ENCODE results near the gene NME4.
"Not testable (repeated sequence)": the region's sequence is repeated elsewhere in the genome, so short reads cannot be mapped to it uniquely, and the experiment has no call there.

NME4 gene

GRCh38 chr16:379183-379960 lies 17.6 kb upstream of the NME4 start:
- H3K27me3 ChIP-seq (ENCODE audit: low read depth, low read length): no peaks in the 10 kb centered on the region
- H3K9me3 ChIP-seq (ENCODE audit: control insufficient read depth in 1 of 2, low read length in 2 of 2): no peaks in the 10 kb centered on the region
- H3K27ac ChIP-seq (ENCODE audit: low read length): no peak overlapping the region
- H3K4me1 ChIP-seq (ENCODE audit: control insufficient read depth in 1 of 2, insufficient read depth in 2 of 2, low read length in 2 of 2): peaks cover 10 to 21% of the 10 kb centered on the region in 2 donors
- H3K36me3 ChIP-seq (ENCODE audit: control insufficient read depth in 1 of 2, insufficient read depth in 2 of 2, low read length in 2 of 2): peaks cover 5 to 28% of the 10 kb centered on the region in 2 donors
- no peak overlapping the region for H3K4me3 ChIP-seq (ENCODE audit: low read depth in 1 of 2, low read length in 2 of 2)

- peaks cover 0 to 20% of the 10 kb centered on the region in 2 donors for H3K36me3 ChIP-seq (ENCODE audit: control insufficient read depth in 1 of 2, insufficient read depth in 2 of 2, low read length in 2 of 2)
- H3K27me3 ChIP-seq (ENCODE audit: low read depth, low read length): no peaks in the 10 kb centered on the region
- H3K27ac ChIP-seq (ENCODE audit: low read length): no peak overlapping the region
- H3K4me1 ChIP-seq (ENCODE audit: control insufficient read depth in 1 of 2, insufficient read depth in 2 of 2, low read length in 2 of 2): peaks cover 10 to 21% of the 10 kb centered on the region in 2 donors
- H3K4me3 ChIP-seq (ENCODE audit: low read depth in 1 of 2, low read length in 2 of 2): peak overlapping the region in 1 of 2 donors; percentile 82
- no peaks in the 10 kb centered on the region for H3K9me3 ChIP-seq (ENCODE audit: control insufficient read depth in 1 of 2, low read length in 2 of 2)
Observed at GRCh38 chr16:379961-380761, 16.8 kb upstream of the NME4 start.

- peaks cover 10 to 21% of the 10 kb centered on the region in 2 donors for H3K4me1 ChIP-seq (ENCODE audit: control insufficient read depth in 1 of 2, insufficient read depth in 2 of 2, low read length in 2 of 2)
- H3K27ac ChIP-seq (ENCODE audit: low read length): no peak overlapping the region
Observed at GRCh38 chr16:380762-381011, 16.3 kb upstream of the NME4 start.

GRCh38 chr16:381012-381788 lies 15.8 kb upstream of the NME4 start:
- H3K27me3 ChIP-seq (ENCODE audit: low read depth, low read length): no peaks in the 10 kb centered on the region
- H3K27ac ChIP-seq (ENCODE audit: low read length): no peak overlapping the region
- H3K9me3 ChIP-seq (ENCODE audit: control insufficient read depth in 1 of 2, low read length in 2 of 2): no peaks in the 10 kb centered on the region
- peaks cover 10 to 23% of the 10 kb centered on the region in 2 donors for H3K4me1 ChIP-seq (ENCODE audit: control insufficient read depth in 1 of 2, insufficient read depth in 2 of 2, low read length in 2 of 2)
- H3K36me3 ChIP-seq (ENCODE audit: control insufficient read depth in 1 of 2, insufficient read depth in 2 of 2, low read length in 2 of 2): peaks cover 0 to 13% of the 10 kb centered on the region in 2 donors
- peak overlapping the region; percentile 55 to 82 for H3K4me3 ChIP-seq (ENCODE audit: low read depth in 1 of 2, low read length in 2 of 2)

More at GRCh38 chr16:380762-381011, 16.3 kb upstream of the NME4 start:
- H3K27me3 ChIP-seq (ENCODE audit: low read depth, low read length): no peaks in the 10 kb centered on the region
- H3K9me3 ChIP-seq (ENCODE audit: control insufficient read depth in 1 of 2, low read length in 2 of 2): no peaks in the 10 kb centered on the region
- H3K36me3 ChIP-seq (ENCODE audit: control insufficient read depth in 1 of 2, insufficient read depth in 2 of 2, low read length in 2 of 2): peaks cover 0 to 18% of the 10 kb centered on the region in 2 donors
- H3K4me3 ChIP-seq (ENCODE audit: low read depth in 1 of 2, low read length in 2 of 2): peak overlapping the region; percentile 55 to 82

- H3K9me3 ChIP-seq (ENCODE audit: control insufficient read depth in 1 of 2, low read length in 2 of 2): no peaks in the 10 kb centered on the region
- H3K36me3 ChIP-seq (ENCODE audit: control insufficient read depth in 1 of 2, insufficient read depth in 2 of 2, low read length in 2 of 2): peaks cover 0 to 4% of the 10 kb centered on the region in 2 donors
- H3K27me3 ChIP-seq (ENCODE audit: low read depth, low read length): no peaks in the 10 kb centered on the region
- peaks cover 10 to 28% of the 10 kb centered on the region in 2 donors for H3K4me1 ChIP-seq (ENCODE audit: control insufficient read depth in 1 of 2, insufficient read depth in 2 of 2, low read length in 2 of 2)
- peak within 1 kb of the TSS; percentile 60 to 93 for H3K4me3 ChIP-seq (ENCODE audit: low read depth in 1 of 2, low read length in 2 of 2)
- no peak within 1 kb of the TSS for H3K27ac ChIP-seq (ENCODE audit: low read length)
Observed at GRCh38 chr16:381789-382717, 14.9 kb upstream of the NME4 start, which contains the start of gene PGAP6. PGAP6 (minus strand) TSS chr16:381978; CDS start chr16:381821, 157 bp downstream.

GRCh38 chr16:383326-384051 lies 13.5 kb upstream of the NME4 start:
- peak overlapping the region; percentile 60 to 93 for H3K4me3 ChIP-seq (ENCODE audit: low read depth in 1 of 2, low read length in 2 of 2)

GRCh38 chr16:386641-387156 lies 10.3 kb upstream of the NME4 start:
- Histone ChIP-seq H3K36me3 (ENCODE audit: control insufficient read depth in 1 of 2, insufficient read depth in 2 of 2, low read length in 2 of 2) (no peaks in the 10 kb centered on the region), H3K27ac (ENCODE audit: low read length) (no peak overlapping the region), H3K9me3 (ENCODE audit: control insufficient read depth in 1 of 2, low read length in 2 of 2) (no peaks in the 10 kb centered on the region), H3K4me1 (ENCODE audit: control insufficient read depth in 1 of 2, insufficient read depth in 2 of 2, low read length in 2 of 2) (peaks cover 4 to 17% of the 10 kb centered on the region in 2 donors), H3K4me3 (ENCODE audit: low read depth in 1 of 2, low read length in 2 of 2) (no peak overlapping the region), H3K27me3 (ENCODE audit: low read depth, low read length) (no peaks in the 10 kb centered on the region)

More at GRCh38 chr16:383326-384051, 13.5 kb upstream of the NME4 start:
- H3K27me3 ChIP-seq (ENCODE audit: low read depth, low read length): no peaks in the 10 kb centered on the region
- H3K4me1 ChIP-seq (ENCODE audit: control insufficient read depth in 1 of 2, insufficient read depth in 2 of 2, low read length in 2 of 2): peaks cover 10 to 28% of the 10 kb centered on the region in 2 donors
- H3K36me3 ChIP-seq (ENCODE audit: control insufficient read depth in 1 of 2, insufficient read depth in 2 of 2, low read length in 2 of 2): no peaks in the 10 kb centered on the region
- no peaks in the 10 kb centered on the region for H3K9me3 ChIP-seq (ENCODE audit: control insufficient read depth in 1 of 2, low read length in 2 of 2)
- no peak overlapping the region for H3K27ac ChIP-seq (ENCODE audit: low read length)

- H3K27me3 ChIP-seq (ENCODE audit: low read depth, low read length); H3K36me3 ChIP-seq (ENCODE audit: control insufficient read depth in 1 of 2, insufficient read depth in 2 of 2, low read length in 2 of 2); H3K27ac ChIP-seq (ENCODE audit: low read length); H3K9me3 ChIP-seq (ENCODE audit: control insufficient read depth in 1 of 2, low read length in 2 of 2): not testable (repeated sequence)
- Histone ChIP-seq H3K4me1 (ENCODE audit: control insufficient read depth in 1 of 2, insufficient read depth in 2 of 2, low read length in 2 of 2) (peaks cover 3 to 17% of the 10 kb centered on the region in 2 donors), H3K4me3 (ENCODE audit: low read depth in 1 of 2, low read length in 2 of 2) (peak overlapping the region in 1 of 2 donors; percentile 2)
Observed at GRCh38 chr16:387761-388666, 9.0 kb upstream of the NME4 start.

GRCh38 chr16:389352-389751 lies 7.6 kb upstream of the NME4 start:
- Histone ChIP-seq H3K9me3 (ENCODE audit: control insufficient read depth in 1 of 2, low read length in 2 of 2) (no peaks in the 10 kb centered on the region), H3K4me3 (ENCODE audit: low read depth in 1 of 2, low read length in 2 of 2) (no peak overlapping the region), H3K27me3 (ENCODE audit: low read depth, low read length) (no peaks in the 10 kb centered on the region), H3K4me1 (ENCODE audit: control insufficient read depth in 1 of 2, insufficient read depth in 2 of 2, low read length in 2 of 2) (peaks cover 0 to 7% of the 10 kb centered on the region in 2 donors), H3K36me3 (ENCODE audit: control insufficient read depth in 1 of 2, insufficient read depth in 2 of 2, low read length in 2 of 2) (no peaks in the 10 kb centered on the region), H3K27ac (ENCODE audit: low read length) (no peak overlapping the region)
